ENCODE results near the gene PIGB.

The PIGB gene

GRCh38 chr15:55348281-55348778, 29.3 kb downstream of the PIGB start:
- TF ChIP-seq RAD21 (IDR thresholded peaks at IDR 0.05; ENCODE audit: low read depth) (no peak), ZBTB7A (IDR thresholded peaks at IDR 0.05; ENCODE audit: low read depth) (no peak), USF1 (IDR thresholded peaks at IDR 0.05) (no peak), NFIC (IDR thresholded peaks at IDR 0.05) (no peak), YY1 (IDR thresholded peaks at IDR 0.05; ENCODE audit: low read depth) (no peak), FOXM1 (IDR thresholded peaks at IDR 0.05; ENCODE audit: borderline replicate concordance, low read depth) (no peak), TEAD4 (IDR thresholded peaks at IDR 0.05) (no peak), CREB1 (IDR thresholded peaks at IDR 0.05; ENCODE audit: low read depth) (no peak), CEBPB (IDR thresholded peaks at IDR 0.05) (no peak), EGR1 (IDR thresholded peaks at IDR 0.05) (no peak), TAF1 (IDR thresholded peaks at IDR 0.05; ENCODE audit: low read depth) (no peak), MAX (IDR thresholded peaks at IDR 0.05) (no peak), EP300 (IDR thresholded peaks at IDR 0.05; ENCODE audit: borderline replicate concordance) (no peak), REST (IDR thresholded peaks at IDR 0.05; ENCODE audit: low read depth) (no peak), TCF12 (IDR thresholded peaks at IDR 0.05; ENCODE audit: low read depth) (no peak)

DNA sequence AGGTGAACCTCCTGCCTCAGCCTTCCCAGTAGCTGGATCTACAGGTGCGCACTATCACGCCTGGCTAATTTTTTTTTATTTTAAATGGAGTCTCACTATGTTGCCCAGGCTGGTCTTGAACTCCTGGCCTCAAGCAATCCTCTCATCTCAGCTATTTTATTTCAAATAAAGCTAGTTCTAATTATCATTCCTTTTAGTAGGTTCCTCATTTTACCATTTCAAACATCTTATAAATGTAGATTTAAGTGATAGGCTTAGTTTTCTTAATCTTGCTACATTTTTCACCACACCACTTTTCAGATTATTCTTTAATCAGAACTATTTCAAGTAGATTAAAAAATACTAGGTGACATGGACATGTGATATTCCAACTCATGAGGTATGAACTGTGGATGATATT, 30.3 kb downstream of the PIGB start:
- TF ChIP-seq CEBPB (IDR thresholded peaks at IDR 0.05) = no peak
- no peak for TF ChIP-seq RAD21 (IDR thresholded peaks at IDR 0.05; ENCODE audit: low read depth)
- TF ChIP-seq REST (IDR thresholded peaks at IDR 0.05; ENCODE audit: low read depth) = no peak
- TF ChIP-seq TAF1 (IDR thresholded peaks at IDR 0.05; ENCODE audit: low read depth) = no peak
- TF ChIP-seq USF1 (IDR thresholded peaks at IDR 0.05) = no peak
- TF ChIP-seq MAX (IDR thresholded peaks at IDR 0.05) = no peak

DNA sequence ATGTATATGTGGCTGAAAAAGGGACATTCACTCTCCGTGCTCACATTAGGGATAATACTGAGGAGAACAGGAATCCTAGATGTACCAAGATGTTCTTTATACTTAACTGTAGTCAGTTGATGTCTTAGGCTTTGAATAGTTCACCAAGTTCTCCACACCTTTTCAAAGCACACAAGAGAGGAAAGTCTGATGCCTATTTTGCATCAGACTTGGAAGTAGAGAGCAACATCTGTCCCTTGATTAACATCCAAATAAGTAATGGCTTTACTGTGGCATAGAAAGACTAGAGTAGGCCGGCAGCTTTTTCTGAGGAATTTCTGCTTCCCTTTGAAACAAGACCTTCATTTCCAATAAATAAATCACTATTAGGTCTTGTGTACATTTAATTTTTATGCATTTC, 34.0 kb downstream of the PIGB start:
- no peak for TF ChIP-seq USF1 (IDR thresholded peaks at IDR 0.05)
- no peak for TF ChIP-seq YY1 (IDR thresholded peaks at IDR 0.05; ENCODE audit: low read depth)
- TF ChIP-seq REST (IDR thresholded peaks at IDR 0.05; ENCODE audit: low read depth) = no peak

GRCh38 chr15:55356985-55357585, 38.1 kb downstream of the PIGB start:
- TF ChIP-seq REST (IDR thresholded peaks at IDR 0.05; ENCODE audit: low read depth) (no peak), TCF12 (IDR thresholded peaks at IDR 0.05; ENCODE audit: low read depth) (no peak), NFIC (IDR thresholded peaks at IDR 0.05) (no peak), USF1 (IDR thresholded peaks at IDR 0.05) (no peak)

All from Ishikawa (cell line).